PC-9 (cell line): ENCODE measurements around the gene MFSD6. TPM values are rescaled to one million over a fixed set of nuclear protein-coding genes. Genes with fewer than 3 reads are reported as not detected.
A peak's percentile ranks its signal among the peaks of the same experiment; 100 is the strongest.
"Not testable (repeated sequence)": the region's sequence is repeated elsewhere in the genome, so short reads cannot be mapped to it uniquely, and the experiment has no call there.

Source experiments
- BruUV-seq: library from RNA; stranded (reverse); fragments of 400-500 nt; replicated peaks from 2 replicates; lab custom pipeline; 2021; lab: Mats Ljungman, UMichigan
- CTCF ChIA-PET: fragments of 300-600 bp; sonication (Branson Sonifier 250); formaldehyde crosslinking; loops from one replicate; lab custom pipeline; 2022; ENCODE audit warnings: antibody characterized with exemption; lab: Charles Lee
- POLR2A ChIA-PET: fragments of 300-600 bp; sonication (Branson Sonifier 250); formaldehyde crosslinking; loops from one replicate; lab custom pipeline; 2022; ENCODE audit warnings: antibody characterized with exemption; ENCODE audit not compliant: unreplicated experiment; lab: Charles Lee
- DNase-seq, 2 experiments: peaks; one replicate each; pipeline versions ENCODE4 v3.0.0 to v3.0.0-alpha.2; 2015 to 2022; ENCODE audit warnings: mixed read lengths in 1 of 2
- H2AFZ ChIP-seq: fragments of 200-600 bp; sonication (generic); 2 replicates; pipeline ENCODE4 v1.8.1; 2017; ENCODE audit warnings: antibody characterized with exemption
- H3F3A ChIP-seq: fragments of 200-600 bp; sonication (generic); 2 replicates; pipeline ENCODE4 v1.8.1; 2017; ENCODE audit warnings: antibody characterized with exemption, mild to moderate bottlenecking, low read depth; ENCODE audit not compliant: insufficient read depth
- H3K27ac ChIP-seq: fragments of 200-600 bp; sonication (generic); 2 replicates; pipeline ENCODE4 v1.6.1; 2016; ENCODE audit warnings: mixed run types
- H3K27me3 ChIP-seq: fragments of 200-600 bp; sonication (generic); 2 replicates; pipeline ENCODE4 v1.6.1; 2016; ENCODE audit warnings: low read depth, mixed run types; ENCODE audit not compliant: insufficient read depth
- H3K36me3 ChIP-seq: fragments of 200-600 bp; sonication (generic); 2 replicates; pipeline ENCODE4 v1.6.1; 2016; ENCODE audit warnings: low read depth, mixed run types
- H3K4me1 ChIP-seq: fragments of 200-600 bp; sonication (generic); replicated peaks from 2 replicates; pipeline ENCODE4 v1.6.1; 2016; ENCODE audit warnings: mixed run types; ENCODE audit not compliant: insufficient read depth
- H3K4me2 ChIP-seq: fragments of 200-600 bp; sonication (generic); 2 replicates; pipeline ENCODE4 v1.6.1; 2017; ENCODE audit warnings: mixed run types
- H3K4me3 ChIP-seq: fragments of 200-600 bp; sonication (generic); 2 replicates; pipeline ENCODE4 v1.6.1; 2016; ENCODE audit warnings: mixed run types
- H3K79me2 ChIP-seq: fragments of 200-600 bp; sonication (generic); 2 replicates; pipeline ENCODE4 v1.6.1; 2017; ENCODE audit warnings: low read depth, mixed run types
- H3K9me2 ChIP-seq: fragments of 200-600 bp; sonication (generic); 2 replicates; pipeline ENCODE4 v1.8.1; 2017; ENCODE audit warnings: mild to moderate bottlenecking; ENCODE audit not compliant: insufficient read depth
- H3K9me3 ChIP-seq: fragments of 200-600 bp; sonication (generic); 2 replicates; pipeline ENCODE4 v1.8.1; 2016; ENCODE audit warnings: low read depth; ENCODE audit not compliant: insufficient read depth
- H4K20me1 ChIP-seq: fragments of 200-600 bp; sonication (generic); 2 replicates; pipeline ENCODE4 v1.8.1; 2017; ENCODE audit not compliant: insufficient read depth
- CTCF ChIP-seq: fragments of 200-600 bp; sonication (generic); conservative IDR thresholded peaks from 2 replicates; pipeline ENCODE4 v1.6.1; 2017; ENCODE audit warnings: mixed run types, antibody characterized with exemption, mild to moderate bottlenecking, moderate library complexity
- EZH2 ChIP-seq: fragments of 200-600 bp; sonication (generic); IDR thresholded peaks from 2 replicates; pipeline ENCODE4 v1.8.0; 2017; ENCODE audit warnings: antibody characterized with exemption, low read depth
- intact Hi-C: fragments of 100-400 bp; cut with micrococcal nuclease; formaldehyde crosslinking; loops from one replicate; pipeline ENCODE4 v1.10.0; 2022; ENCODE audit not compliant: unreplicated experiment
- total RNA-seq: library from RNA; stranded (reverse); gene quantifications from 2 replicates; pipeline ENCODE4 v1.2.3, GENCODE V29; 2021

MFSD6 gene
- total RNA-seq, 1 experiment from 2014 or later, result 15.6 TPM

- H4K20me1 ChIP-seq, result no peaks in the 10 kb centered on the region
- H3K36me3 ChIP-seq, result no peaks in the 10 kb centered on the region
- CTCF ChIA-PET, result interaction anchor here (0.6 kb wide), 1 partner anchor 30 kb away, joined by 4 read pairs; no protein-coding TSS in a partner anchor
- no peak overlapping the region for H3K27ac ChIP-seq
- TF ChIP-seq CTCF (no peak), EZH2 (no peak)
- intact Hi-C loops, result loop anchor here (10.0 kb wide), 1 partner anchor 53 kb away; no protein-coding TSS in a partner anchor
- no peak overlapping the region for H3K4me2 ChIP-seq
- POLR2A ChIA-PET, result interaction anchor here (0.6 kb wide), 2 partner anchors 57 to 377 kb away, joined by 4 to 5 read pairs; no protein-coding TSS in a partner anchor
- no peak overlapping the region for H2AFZ ChIP-seq
- no peak overlapping the region for H3K4me3 ChIP-seq
- no peaks in the 10 kb centered on the region for H3K27me3 ChIP-seq
- no TSS peak for BruUV-seq
- H3F3A ChIP-seq, result no peaks in the 10 kb centered on the region; the same call in 1 of the 2 replicates
- H3K79me2 ChIP-seq, result no peaks in the 10 kb centered on the region
- no peaks in the 10 kb centered on the region for H3K9me2 ChIP-seq
- no peak for DNase-seq
- H3K4me1 ChIP-seq, result 0 out of 2 replicates have a peak, but pooled peaks cover 5% of the 10 kb centered on the region
- no peaks in the 10 kb centered on the region for H3K9me3 ChIP-seq
Observed at GRCh38 chr2:190467575-190468083, 59.5 kb downstream of the MFSD6 start.

GRCh38 chr2:190468354-190468753, 60.2 kb downstream of the MFSD6 start:
- H3K36me3 ChIP-seq, H3K4me1 ChIP-seq, H3K27me3 ChIP-seq, H3K79me2 ChIP-seq, DNase-seq, H4K20me1 ChIP-seq, H3F3A ChIP-seq, H3K4me2 ChIP-seq, CTCF ChIA-PET, H3K4me3 ChIP-seq, H2AFZ ChIP-seq, BruUV-seq, H3K9me2 ChIP-seq, H3K9me3 ChIP-seq: not testable (repeated sequence)
- POLR2A ChIA-PET, result interaction anchor here (0.6 kb wide), 1 partner anchor 58 kb away, joined by 5 read pairs; no protein-coding TSS in a partner anchor
- H3K27ac ChIP-seq, result 0 out of 2 replicates have a peak overlapping the region, but pooled peaks have one; percentile 32
- intact Hi-C loops, result loop anchor here (10.0 kb wide), 1 partner anchor 54 kb away; no protein-coding TSS in a partner anchor

- Histone ChIP-seq H4K20me1 (no peaks in the 10 kb centered on the region), H2AFZ (no peak overlapping the region), H3K79me2 (no peaks in the 10 kb centered on the region), H3F3A (no peaks in the 10 kb centered on the region; the same call in 1 of the 2 replicates), H3K27me3 (no peaks in the 10 kb centered on the region), H3K27ac (0 out of 2 replicates have a peak overlapping the region, but pooled peaks have one; percentile 32), H3K4me3 (no peak overlapping the region), H3K9me3 (no peaks in the 10 kb centered on the region), H3K4me1 (0 out of 2 replicates have a peak, but pooled peaks cover 5% of the 10 kb centered on the region), H3K36me3 (no peaks in the 10 kb centered on the region), H3K4me2 (no peak overlapping the region), H3K9me2 (no peaks in the 10 kb centered on the region)
- TF ChIP-seq EZH2, result no peak
- no peak for TF ChIP-seq CTCF
- no TSS peak for BruUV-seq
- POLR2A ChIA-PET, result no interaction called here
- intact Hi-C loops, result loop anchor here (10.0 kb wide), 1 partner anchor 54 kb away; no protein-coding TSS in a partner anchor
- CTCF ChIA-PET, result no interaction called here
- DNase-seq, result peak; percentile 64 to 68
Observed at GRCh38 chr2:190468814-190469569, 60.8 kb downstream of the MFSD6 start.
